Keratinocyte (primary cell): ENCODE results near the gene PP2D1. TPM values are rescaled to one million over a fixed set of nuclear protein-coding genes. Genes with fewer than 3 reads are reported as not detected.
A peak's percentile ranks its signal among the peaks of the same experiment; 100 is the strongest.

Experiments used
- DNase-seq: peaks from one replicate; pipeline ENCODE4 v3.0.0-alpha.2; 2011; ENCODE audit warnings: low read depth, missing footprints, low spot score
- FAIRE-seq: peaks from 2 replicates; lab custom pipeline; 2011; peaks lifted over from hg19 to GRCh38; lab: Jason Lieb, UNC
- H2AFZ ChIP-seq: 2 replicates; pipeline ENCODE4 v1.6.0; 2012; ENCODE audit warnings: low read length, control low read depth, inconsistent platforms; ENCODE audit not compliant: control insufficient read depth
- H3K27ac ChIP-seq: 2 replicates; pipeline ENCODE4 v1.5.1; 2011; ENCODE audit warnings: low read length; ENCODE audit not compliant: control insufficient read depth, insufficient read depth
- H3K27me3 ChIP-seq: 3 replicates; pipeline ENCODE4 v1.6.0; 2011; ENCODE audit warnings: low read length; ENCODE audit not compliant: control insufficient read depth, insufficient read depth; ENCODE audit errors: extremely low read depth
- H3K36me3 ChIP-seq, 2 experiments: 2 replicates in 1 of 2; 3 replicates in 1 of 2; pipeline ENCODE4 v1.5.1; 2011; ENCODE audit warnings: low read length in 2 of 2, mild to moderate bottlenecking in 1 of 2; ENCODE audit not compliant: control insufficient read depth in 2 of 2, insufficient read depth in 2 of 2; ENCODE audit errors: extremely low read depth in 1 of 2
- H3K4me1 ChIP-seq: 3 replicates; pipeline ENCODE4 v1.5.1; 2011; ENCODE audit warnings: low read length; ENCODE audit not compliant: control insufficient read depth, insufficient read depth; ENCODE audit errors: extremely low read depth
- H3K4me2 ChIP-seq: 3 replicates; pipeline ENCODE4 v1.6.0; 2011; ENCODE audit warnings: low read depth, low read length; ENCODE audit not compliant: control insufficient read depth, insufficient read depth; ENCODE audit errors: extremely low read depth
- H3K4me3 ChIP-seq, 3 experiments: fragments of 200-600 bp in 1 of 3; sonication (generic) in 1 of 3; 2 replicates in 2 of 3; 3 replicates in 1 of 3; pipeline ENCODE4 v1.5.1; 2011 to 2016; ENCODE audit warnings: low read length in 3 of 3, mild to moderate bottlenecking in 3 of 3, control low read depth in 2 of 3, inconsistent platforms in 1 of 3, low read depth in 1 of 3, mixed read lengths in 1 of 3, mixed run types in 1 of 3, moderate library complexity in 1 of 3; ENCODE audit not compliant: control insufficient read depth in 2 of 3, insufficient read depth in 2 of 3; ENCODE audit errors: extremely low read depth in 1 of 3
- H3K79me2 ChIP-seq: 2 replicates; pipeline ENCODE4 v1.6.0; 2012; ENCODE audit warnings: low read length; ENCODE audit not compliant: control insufficient read depth, insufficient read depth
- H3K9ac ChIP-seq: 3 replicates; pipeline ENCODE4 v1.6.0; 2011; ENCODE audit warnings: low read length; ENCODE audit not compliant: control insufficient read depth, insufficient read depth; ENCODE audit errors: extremely low read depth
- H3K9me1 ChIP-seq: 3 replicates; pipeline ENCODE4 v1.6.0; 2011; ENCODE audit warnings: low read length; ENCODE audit not compliant: control insufficient read depth, insufficient read depth; ENCODE audit errors: extremely low read depth
- H3K9me3 ChIP-seq: 2 replicates; pipeline ENCODE4 v1.5.1; 2012; ENCODE audit warnings: low read depth, low read length; ENCODE audit not compliant: control insufficient read depth
- H4K20me1 ChIP-seq: 3 replicates; pipeline ENCODE4 v1.6.0; 2011; ENCODE audit warnings: low read length; ENCODE audit not compliant: control insufficient read depth, insufficient read depth; ENCODE audit errors: extremely low read depth
- EZH2 ChIP-seq: IDR thresholded peaks from one replicate; pipeline ENCODE4 v1.6.1; 2012; ENCODE audit warnings: inconsistent platforms, mild to moderate bottlenecking, low read length, moderate library complexity
- dilution Hi-C: fragments of 300-500 bp; cut with MboI; formaldehyde crosslinking; loops from one replicate; pipeline ENCODE4 v1.7.0; 2020; ENCODE audit warnings: low sequenced_read_pairs; ENCODE audit not compliant: extremely low pct_ligation_motif_present
- polyA plus RNA-seq, 5 experiments: library from polyadenylated mRNA; depleted of rRNA in 3 of 5; stranded (reverse) in 3 of 5; stranded (forward) in 1 of 5; unstranded in 1 of 5; fragments of >200 nt; gene quantifications; 1 replicate in 1 of 5; 2 replicates in 3 of 5; 3 replicates in 1 of 5; pipeline versions ENCODE4 v1.2.1 to v1.2.3, GENCODE V29; 2011 to 2012; ENCODE audit warnings: missing spikeins in 2 of 5, low read depth in 1 of 5, low replicate concordance in 1 of 5
- TF ChIP-seq, protein P1 (sequence below), 3 experiments: IDR thresholded peaks in 1 of 3; conservative IDR thresholded peaks in 1 of 3; optimal IDR thresholded peaks in 1 of 3; 2 replicates in 2 of 3; 3 replicates in 1 of 3; pipeline versions ENCODE3 to v1.5.1; 2011; ENCODE audit warnings: low read length in 3 of 3, mild to moderate bottlenecking in 3 of 3, moderate library complexity in 2 of 3, control low read depth in 1 of 3, inconsistent platforms in 1 of 3; ENCODE audit not compliant: insufficient read depth in 2 of 3; ENCODE audit errors: extremely low read depth in 1 of 3

The PP2D1 gene
- polyA plus RNA-seq, 1 donor (not counting 4 experiments of a cell fraction or from before 2014, with no cell fraction given) = not detected

GRCh38 chr3:20013396-20013795, 1.3 kb upstream of the PP2D1 start:
- dilution Hi-C loops = no loop called here
- H2AFZ ChIP-seq = no peak overlapping the region
- no peak overlapping the region for H3K4me3 ChIP-seq
- no peaks in the 10 kb centered on the region for H3K27me3 ChIP-seq
- FAIRE-seq (peak; percentile 43), DNase-seq (no peak)
- H3K4me1 ChIP-seq = peaks cover 4% of the 10 kb centered on the region
- H3K4me2 ChIP-seq = no peak overlapping the region
- no peaks in the 10 kb centered on the region for H3K36me3 ChIP-seq
- no peak overlapping the region for H3K27ac ChIP-seq
- no peaks in the 10 kb centered on the region for H3K9me1 ChIP-seq
- TF ChIP-seq EZH2 = no peak
- TF ChIP-seq, protein P1, sequence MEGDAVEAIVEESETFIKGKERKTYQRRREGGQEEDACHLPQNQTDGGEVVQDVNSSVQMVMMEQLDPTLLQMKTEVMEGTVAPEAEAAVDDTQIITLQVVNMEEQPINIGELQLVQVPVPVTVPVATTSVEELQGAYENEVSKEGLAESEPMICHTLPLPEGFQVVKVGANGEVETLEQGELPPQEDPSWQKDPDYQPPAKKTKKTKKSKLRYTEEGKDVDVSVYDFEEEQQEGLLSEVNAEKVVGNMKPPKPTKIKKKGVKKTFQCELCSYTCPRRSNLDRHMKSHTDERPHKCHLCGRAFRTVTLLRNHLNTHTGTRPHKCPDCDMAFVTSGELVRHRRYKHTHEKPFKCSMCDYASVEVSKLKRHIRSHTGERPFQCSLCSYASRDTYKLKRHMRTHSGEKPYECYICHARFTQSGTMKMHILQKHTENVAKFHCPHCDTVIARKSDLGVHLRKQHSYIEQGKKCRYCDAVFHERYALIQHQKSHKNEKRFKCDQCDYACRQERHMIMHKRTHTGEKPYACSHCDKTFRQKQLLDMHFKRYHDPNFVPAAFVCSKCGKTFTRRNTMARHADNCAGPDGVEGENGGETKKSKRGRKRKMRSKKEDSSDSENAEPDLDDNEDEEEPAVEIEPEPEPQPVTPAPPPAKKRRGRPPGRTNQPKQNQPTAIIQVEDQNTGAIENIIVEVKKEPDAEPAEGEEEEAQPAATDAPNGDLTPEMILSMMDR (optimal IDR thresholded peaks at IDR 0.05 in 1 of 3, IDR thresholded peaks at IDR 0.05 in 1 of 3, conservative IDR thresholded peaks at IDR 0.05 in 1 of 3; ENCODE audit: extremely low read depth in 1 of 3, insufficient read depth in 2 of 3, low read length in 3 of 3) = no peak
- no peaks in the 10 kb centered on the region for H3K79me2 ChIP-seq
- H4K20me1 ChIP-seq = no peaks in the 10 kb centered on the region
- H3K9ac ChIP-seq = no peak overlapping the region
- H3K9me3 ChIP-seq = no peaks in the 10 kb centered on the region

DNA sequence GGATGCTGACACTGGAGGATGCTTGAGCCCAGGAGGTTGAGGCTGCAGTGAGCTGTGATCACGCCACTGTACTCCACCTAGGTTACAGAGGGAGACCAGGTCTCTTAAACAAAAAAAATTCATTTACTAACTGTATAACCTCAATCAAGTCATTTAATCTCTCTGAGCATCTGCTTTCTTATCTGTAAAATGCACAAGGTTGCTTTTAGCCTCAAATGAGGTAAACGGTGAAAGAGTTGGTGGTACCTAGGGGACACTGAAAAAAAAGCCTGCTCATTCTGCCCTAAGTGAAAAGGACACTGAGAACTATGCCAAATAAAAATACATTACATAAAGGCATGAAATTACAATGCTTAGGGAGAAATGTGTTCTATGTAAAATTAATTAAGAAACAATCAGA, 3.4 kb downstream of the PP2D1 start:
- FAIRE-seq (no peak), DNase-seq (no peak)
- Histone ChIP-seq H3K27ac (no peak overlapping the region), H3K27me3 (no peaks in the 10 kb centered on the region), H3K9ac (no peak overlapping the region), H3K4me3 (no peak overlapping the region), H3K4me1 (peaks cover 3% of the 10 kb centered on the region), H3K4me2 (no peak overlapping the region), H3K9me1 (no peaks in the 10 kb centered on the region), H3K9me3 (no peaks in the 10 kb centered on the region), H4K20me1 (no peaks in the 10 kb centered on the region), H3K79me2 (no peaks in the 10 kb centered on the region), H3K36me3 (no peaks in the 10 kb centered on the region), H2AFZ (no peak overlapping the region)
- TF ChIP-seq EZH2 = no peak
- TF ChIP-seq, protein P1 (optimal IDR thresholded peaks at IDR 0.05 in 1 of 3, IDR thresholded peaks at IDR 0.05 in 1 of 3, conservative IDR thresholded peaks at IDR 0.05 in 1 of 3; ENCODE audit: extremely low read depth in 1 of 3, insufficient read depth in 2 of 3, low read length in 3 of 3) = no peak
- dilution Hi-C loops = no loop called here
